SH-SY5Y (cell line): ENCODE results near the gene CACNA1H.

Experiments
- GATA2 ChIP-seq: IDR thresholded peaks from 2 replicates; pipeline ENCODE4 v1.6.1; 2011; ENCODE audit warnings: mild to moderate bottlenecking, low read depth, low read length
- GATA3 ChIP-seq: IDR thresholded peaks from 2 replicates; pipeline ENCODE4 v1.6.1; 2011; ENCODE audit warnings: low read depth, mild to moderate bottlenecking, low read length, moderate library complexity

Gene CACNA1H

GRCh38 chr16:1142911-1143310 lies 10.0 kb upstream of the CACNA1H start:
- TF ChIP-seq GATA3 (no peak), GATA2 (no peak)

- TF ChIP-seq GATA3 (no peak), GATA2 (no peak)
These were observed 9.0 kb upstream of the CACNA1H start for GRCh38 chr16:1143761-1144450.

- TF ChIP-seq GATA3 = no peak
- no peak for TF ChIP-seq GATA2
These were observed 8.2 kb upstream of the CACNA1H start for GRCh38 chr16:1144476-1145382.

- no peak for TF ChIP-seq GATA2
- no peak for TF ChIP-seq GATA3
These were observed 7.4 kb upstream of the CACNA1H start for GRCh38 chr16:1145383-1146100.

GRCh38 chr16:1146409-1146808 lies 6.5 kb upstream of the CACNA1H start:
- TF ChIP-seq GATA3 = no peak
- TF ChIP-seq GATA2 = no peak

GRCh38 chr16:1147027-1147426 lies 5.9 kb upstream of the CACNA1H start:
- TF ChIP-seq GATA2 (no peak), GATA3 (no peak)

- TF ChIP-seq GATA2 (no peak), GATA3 (no peak)
These were observed 3.7 kb upstream of the CACNA1H start for GRCh38 chr16:1149101-1149636.

GRCh38 chr16:1150511-1150982 lies 2.4 kb upstream of the CACNA1H start:
- no peak for TF ChIP-seq GATA2

GRCh38 chr16:1151424-1152122 lies 1.3 kb upstream of the CACNA1H start:
- TF ChIP-seq GATA3 = no peak
- no peak for TF ChIP-seq GATA2

GRCh38 chr16:1152123-1152638 lies 725 bp upstream of the CACNA1H start:
- no peak for TF ChIP-seq GATA3
- TF ChIP-seq GATA2 = no peak

- TF ChIP-seq GATA2 = no peak
- no peak for TF ChIP-seq GATA3
These were observed 714 bp downstream of the CACNA1H start for GRCh38 chr16:1153480-1154160.

GRCh38 chr16:1154291-1154886 lies 1.5 kb downstream of the CACNA1H start:
- TF ChIP-seq GATA3 (no peak), GATA2 (no peak)
